Esophagus muscularis mucosa (tissue), 4 donors: ENCODE data around the gene MYL6.

Experiments
- EP300 ChIP-seq: sonication (generic); formaldehyde crosslinking; IDR thresholded peaks from one replicate; pipeline ENCODE4 v1.6.1; 2017; ENCODE audit warnings: antibody characterized with exemption
- POLR2AphosphoS5 ChIP-seq, 2 donors: sonication (generic); formaldehyde crosslinking; IDR thresholded peaks; one replicate each; pipeline ENCODE4 v1.6.1; 2017; ENCODE audit warnings: antibody characterized with exemption in 2 of 2
- TF ChIP-seq, protein P1 (sequence below), 3 experiments: fragments of 200-600 bp in 2 of 3; fragments of 450-650 bp in 1 of 3; sonication (generic) in 2 of 3; IDR thresholded peaks; one replicate each; pipeline ENCODE4 v1.5.1; 2017 to 2019; ENCODE audit warnings: antibody characterized with exemption in 3 of 3, mild to moderate bottlenecking in 2 of 3, moderate library complexity in 1 of 3

DNA sequence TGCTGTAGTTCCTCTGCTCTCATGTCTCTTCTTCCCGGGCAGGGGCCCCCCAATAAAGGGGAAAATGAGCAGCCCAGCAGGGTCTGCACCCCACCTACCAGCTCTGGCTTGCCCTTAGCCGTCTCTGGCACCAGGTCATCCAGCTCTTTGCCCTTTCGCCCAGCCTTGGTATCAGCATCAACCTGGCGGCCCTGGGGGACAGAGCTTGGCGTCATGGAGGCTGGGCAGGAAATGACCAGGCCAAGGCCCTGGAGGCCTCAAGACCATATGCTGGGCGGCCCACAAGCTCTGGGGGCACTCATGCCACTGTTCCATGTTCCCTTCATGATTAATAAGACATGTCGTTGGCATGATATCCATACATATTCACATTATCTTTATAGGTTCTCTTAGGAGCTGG is 14.7 kb downstream of the MYL6 start:
- TF ChIP-seq, protein P1, sequence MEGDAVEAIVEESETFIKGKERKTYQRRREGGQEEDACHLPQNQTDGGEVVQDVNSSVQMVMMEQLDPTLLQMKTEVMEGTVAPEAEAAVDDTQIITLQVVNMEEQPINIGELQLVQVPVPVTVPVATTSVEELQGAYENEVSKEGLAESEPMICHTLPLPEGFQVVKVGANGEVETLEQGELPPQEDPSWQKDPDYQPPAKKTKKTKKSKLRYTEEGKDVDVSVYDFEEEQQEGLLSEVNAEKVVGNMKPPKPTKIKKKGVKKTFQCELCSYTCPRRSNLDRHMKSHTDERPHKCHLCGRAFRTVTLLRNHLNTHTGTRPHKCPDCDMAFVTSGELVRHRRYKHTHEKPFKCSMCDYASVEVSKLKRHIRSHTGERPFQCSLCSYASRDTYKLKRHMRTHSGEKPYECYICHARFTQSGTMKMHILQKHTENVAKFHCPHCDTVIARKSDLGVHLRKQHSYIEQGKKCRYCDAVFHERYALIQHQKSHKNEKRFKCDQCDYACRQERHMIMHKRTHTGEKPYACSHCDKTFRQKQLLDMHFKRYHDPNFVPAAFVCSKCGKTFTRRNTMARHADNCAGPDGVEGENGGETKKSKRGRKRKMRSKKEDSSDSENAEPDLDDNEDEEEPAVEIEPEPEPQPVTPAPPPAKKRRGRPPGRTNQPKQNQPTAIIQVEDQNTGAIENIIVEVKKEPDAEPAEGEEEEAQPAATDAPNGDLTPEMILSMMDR (IDR thresholded peaks at IDR 0.05) = no peak
- no peak for TF ChIP-seq EP300
- no peak for TF ChIP-seq POLR2AphosphoS5 (IDR thresholded peaks at IDR 0.05)
